Cardiac fibroblast (primary cell): ENCODE measurements around the gene RAB31.
A peak's percentile ranks its signal among the peaks of the same experiment; 100 is the strongest.
"Not testable (repeated sequence)": the region's sequence is repeated elsewhere in the genome, so short reads cannot be mapped to it uniquely, and the experiment has no call there.

Experiments
- DNase-seq, 2 donors: peaks; one replicate each; pipeline versions ENCODE4 v3.0.0 to v3.0.0-alpha.2; 2010; ENCODE audit warnings: low read depth in 2 of 2
- H3K4me3 ChIP-seq, 2 donors: replicated peaks in 1 of 2; 1 replicate in 1 of 2; 2 replicates in 1 of 2; pipeline ENCODE4 v1.5.1; 2011; ENCODE audit warnings: low read depth in 2 of 2, low read length in 2 of 2, mild to moderate bottlenecking in 2 of 2, moderate library complexity in 1 of 2
- CTCF ChIP-seq: IDR thresholded peaks from one replicate; pipeline ENCODE4 v1.5.1; 2011; ENCODE audit warnings: low read depth, mild to moderate bottlenecking, low read length, inconsistent platforms

RAB31 gene

GRCh38 chr18:9669016-9669415 is 39.1 kb upstream of the RAB31 start:
- no peak for TF ChIP-seq CTCF
- no peak overlapping the region for H3K4me3 ChIP-seq
- DNase-seq = no peak

GRCh38 chr18:9671214-9671613 is 36.9 kb upstream of the RAB31 start:
- DNase-seq = no peak
- TF ChIP-seq CTCF = no peak
- no peak overlapping the region for H3K4me3 ChIP-seq

DNA sequence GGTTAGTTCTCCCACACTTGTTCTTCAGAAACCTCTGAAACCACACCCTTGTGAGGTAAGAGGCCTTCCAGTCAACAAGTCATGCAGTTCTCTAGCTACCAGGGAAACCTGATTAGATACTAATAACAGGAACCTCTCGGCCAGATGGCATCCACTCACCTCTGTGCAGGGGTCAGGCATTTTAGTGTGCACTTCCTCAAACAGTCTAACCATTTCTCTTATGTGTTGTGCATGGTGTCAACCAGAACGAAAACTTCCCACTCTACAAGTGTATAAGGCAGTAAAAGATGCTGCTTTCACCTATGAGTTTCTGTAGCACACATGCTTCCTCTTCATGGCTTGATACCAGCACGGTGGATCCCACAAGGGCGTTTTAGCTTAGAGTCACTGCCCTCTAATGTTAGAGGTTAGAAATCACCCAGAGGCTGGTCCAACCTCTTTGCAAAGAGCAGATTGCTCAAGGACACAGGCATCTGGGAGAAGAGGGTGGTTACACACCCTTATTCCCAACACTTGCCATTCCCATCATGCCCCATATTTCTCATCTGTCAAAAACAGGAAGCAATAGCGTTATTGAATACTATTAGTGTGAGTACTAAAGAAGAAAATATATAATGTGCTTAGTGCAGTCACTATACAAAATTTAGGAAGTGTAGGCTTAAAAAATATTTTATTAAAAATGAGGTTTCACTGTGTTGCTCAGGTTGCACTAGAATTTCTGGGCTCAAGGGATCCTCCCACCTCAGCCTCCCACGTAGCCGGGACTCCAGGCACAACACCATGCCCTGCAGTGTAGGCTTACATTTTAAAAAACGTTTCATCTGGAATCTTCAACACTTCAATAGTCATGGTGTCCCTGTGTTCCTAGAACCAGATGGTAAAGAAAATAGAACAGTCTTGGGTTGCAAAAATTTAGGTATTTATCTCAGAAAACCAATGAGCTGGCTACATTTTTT is 34.5 kb upstream of the RAB31 start:
- no peak overlapping the region for H3K4me3 ChIP-seq
- peak; percentile 83 to 84 for DNase-seq
- peak; percentile 37 for TF ChIP-seq CTCF

- DNase-seq, H3K4me3 ChIP-seq: not testable (repeated sequence)
Observed at GRCh38 chr18:9678216-9678615, 29.9 kb upstream of the RAB31 start.

GRCh38 chr18:9679125-9679524 is 29.0 kb upstream of the RAB31 start:
- TF ChIP-seq CTCF = no peak

DNA sequence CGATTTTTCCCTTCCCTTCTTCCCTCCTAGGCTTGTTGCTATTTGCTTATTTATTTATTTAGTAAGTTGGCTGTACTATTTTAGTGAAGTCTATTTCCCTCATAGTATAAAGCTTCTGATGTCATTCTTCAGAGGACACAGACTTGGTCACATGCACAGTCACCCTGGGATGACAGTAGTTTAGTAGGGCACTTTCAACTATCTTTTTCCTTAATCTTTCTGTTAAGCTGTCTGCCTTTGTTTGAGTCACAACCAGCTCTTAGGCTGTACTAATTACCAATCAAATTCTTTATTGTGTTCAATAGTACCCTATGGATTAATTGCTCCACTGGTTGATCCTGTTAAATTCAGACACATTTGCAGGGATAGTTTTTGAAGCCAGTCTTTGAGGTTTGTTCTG is 26.9 kb upstream of the RAB31 start:
- no peak for DNase-seq
- TF ChIP-seq CTCF = no peak

More at GRCh38 chr18:9679125-9679524, 29.0 kb upstream of the RAB31 start:
- DNase-seq = no peak
- no peak overlapping the region for H3K4me3 ChIP-seq

DNA sequence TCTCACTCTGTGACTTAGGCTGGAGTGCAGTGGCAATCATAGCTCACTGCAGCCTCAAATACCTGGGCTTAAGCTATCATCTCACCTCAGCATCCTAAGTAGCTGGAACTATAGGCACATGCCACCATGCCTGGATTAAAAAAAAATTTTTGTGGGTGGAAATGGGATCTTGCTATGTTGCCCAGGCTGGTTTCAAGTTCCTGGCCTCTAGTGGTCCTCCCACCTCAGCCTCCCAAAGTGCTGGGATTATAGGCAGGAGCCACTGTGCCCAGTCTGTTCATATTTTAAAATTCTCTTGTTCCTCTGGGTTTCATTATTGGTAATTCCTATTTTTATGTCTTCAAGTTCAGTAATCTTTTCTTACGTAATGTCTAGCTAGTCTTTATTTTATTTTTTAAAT is 25.5 kb upstream of the RAB31 start:
- TF ChIP-seq CTCF = no peak
- no peak overlapping the region for H3K4me3 ChIP-seq
- DNase-seq = no peak

More for the DNA sequence above, 26.9 kb upstream of the RAB31 start:
- H3K4me3 ChIP-seq = no peak overlapping the region
